OCI-LY3 (cell line): ENCODE measurements around the gene IL22RA1.

Experiments used
- EZH2phosphoT487 ChIP-seq: fragments of 200-600 bp; shearing (Covaris generic); IDR thresholded peaks from 2 replicates; pipeline ENCODE4 v1.6.1; 2018; ENCODE audit warnings: antibody characterized with exemption, mixed run types, low read depth
- TF ChIP-seq, protein P1 (sequence below): fragments of 200-600, 300-600 bp; sonication (generic); IDR thresholded peaks from 2 replicates; pipeline ENCODE4 v1.5.1; 2014; ENCODE audit warnings: antibody characterized with exemption, low read length, low read depth

DNA sequence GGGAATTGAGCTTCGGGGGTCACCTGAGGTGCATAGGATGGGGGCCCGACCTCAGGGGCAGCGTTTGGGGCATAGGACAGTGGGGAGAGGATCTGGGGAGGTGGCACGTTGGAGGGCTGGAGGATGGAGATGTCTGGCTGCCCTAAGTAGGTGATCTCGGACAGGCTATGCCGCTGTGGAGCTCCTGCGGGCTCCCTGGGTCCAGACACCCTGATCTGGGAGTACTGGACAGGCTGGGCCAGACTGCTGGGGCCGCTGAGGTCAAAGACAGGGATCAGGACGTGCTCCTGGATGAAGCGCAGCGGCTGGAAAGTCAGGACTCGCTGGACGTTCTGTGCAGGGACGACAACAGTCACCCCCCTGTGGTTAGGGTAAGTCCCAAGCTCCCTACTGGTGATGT lies 21.5 kb downstream of the IL22RA1 start:
- TF ChIP-seq EZH2phosphoT487, result no peak
- TF ChIP-seq, protein P1, sequence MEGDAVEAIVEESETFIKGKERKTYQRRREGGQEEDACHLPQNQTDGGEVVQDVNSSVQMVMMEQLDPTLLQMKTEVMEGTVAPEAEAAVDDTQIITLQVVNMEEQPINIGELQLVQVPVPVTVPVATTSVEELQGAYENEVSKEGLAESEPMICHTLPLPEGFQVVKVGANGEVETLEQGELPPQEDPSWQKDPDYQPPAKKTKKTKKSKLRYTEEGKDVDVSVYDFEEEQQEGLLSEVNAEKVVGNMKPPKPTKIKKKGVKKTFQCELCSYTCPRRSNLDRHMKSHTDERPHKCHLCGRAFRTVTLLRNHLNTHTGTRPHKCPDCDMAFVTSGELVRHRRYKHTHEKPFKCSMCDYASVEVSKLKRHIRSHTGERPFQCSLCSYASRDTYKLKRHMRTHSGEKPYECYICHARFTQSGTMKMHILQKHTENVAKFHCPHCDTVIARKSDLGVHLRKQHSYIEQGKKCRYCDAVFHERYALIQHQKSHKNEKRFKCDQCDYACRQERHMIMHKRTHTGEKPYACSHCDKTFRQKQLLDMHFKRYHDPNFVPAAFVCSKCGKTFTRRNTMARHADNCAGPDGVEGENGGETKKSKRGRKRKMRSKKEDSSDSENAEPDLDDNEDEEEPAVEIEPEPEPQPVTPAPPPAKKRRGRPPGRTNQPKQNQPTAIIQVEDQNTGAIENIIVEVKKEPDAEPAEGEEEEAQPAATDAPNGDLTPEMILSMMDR, result no peak
